GM18909 (cell line): ENCODE data around the gene EMILIN3.

Experiments used
- ATAC-seq: cut with Tn5 transposase; IDR thresholded peaks from one replicate; pipeline ENCODE4 v1.9.1; 2021; ENCODE audit warnings: mild to moderate bottlenecking; ENCODE audit not compliant: unreplicated experiment, poor library complexity

EMILIN3 gene

GRCh38 chr20:41350408-41350962 is 16.1 kb downstream of the EMILIN3 start:
- no peak for ATAC-seq

- ATAC-seq = no peak
These were observed 16.7 kb downstream of the EMILIN3 start for GRCh38 chr20:41349943-41350342.

GRCh38 chr20:41349266-41349665 is 17.4 kb downstream of the EMILIN3 start:
- ATAC-seq = no peak

- no peak for ATAC-seq
These were observed 18.0 kb downstream of the EMILIN3 start for GRCh38 chr20:41348430-41349172.

- no peak for ATAC-seq
These were observed 18.8 kb downstream of the EMILIN3 start for GRCh38 chr20:41347523-41348429.

- no peak for ATAC-seq
These were observed 20.9 kb downstream of the EMILIN3 start for GRCh38 chr20:41345729-41346067.

- ATAC-seq = no peak
These were observed 21.5 kb downstream of the EMILIN3 start for GRCh38 chr20:41344938-41345728.

- ATAC-seq = no peak
These were observed 22.1 kb downstream of the EMILIN3 start for GRCh38 chr20:41344477-41344876.

- ATAC-seq = no peak
These were observed 23.8 kb downstream of the EMILIN3 start for GRCh38 chr20:41342474-41343464.

GRCh38 chr20:41340327-41341055 is 26.1 kb downstream of the EMILIN3 start, which contains the start of gene LPIN3:
Gene LPIN3 (plus strand): TSS chr20:41340821. CDS start chr20:41345804, 4,983 bp downstream.
- ATAC-seq = peak; percentile 52

GRCh38 chr20:41339957-41340326 is 26.7 kb downstream of the EMILIN3 start:
- peak; percentile 81 for ATAC-seq

GRCh38 chr20:41336711-41337492 is 29.7 kb downstream of the EMILIN3 start:
- ATAC-seq = no peak

GRCh38 chr20:41335591-41335990 is 31.0 kb downstream of the EMILIN3 start:
- no peak for ATAC-seq

GRCh38 chr20:41334443-41335421 is 31.9 kb downstream of the EMILIN3 start:
- ATAC-seq = no peak

- no peak for ATAC-seq
These were observed 32.6 kb downstream of the EMILIN3 start for GRCh38 chr20:41334036-41334435.

- no peak for ATAC-seq
These were observed 34.9 kb downstream of the EMILIN3 start for GRCh38 chr20:41331731-41332130.

- no peak for ATAC-seq
These were observed 35.7 kb downstream of the EMILIN3 start for GRCh38 chr20:41330941-41331340.
